GM12875 (cell line): ENCODE measurements around the gene CYP21A2.

Experiments
- H3K4me3 ChIP-seq: one replicate; pipeline ENCODE4 v1.5.1; 2011; ENCODE audit warnings: low read depth, low read length, control low read depth
- CTCF ChIP-seq: IDR thresholded peaks from 2 replicates; pipeline ENCODE4 v1.5.1; 2011; ENCODE audit warnings: low read depth, mild to moderate bottlenecking, control low read depth, inconsistent platforms, low read length, moderate library complexity, borderline replicate concordance; ENCODE audit not compliant: insufficient read depth

The CYP21A2 gene

GRCh38 chr6:32084780-32085179 is 46.6 kb downstream of the CYP21A2 start:
- no peak for TF ChIP-seq CTCF
- H3K4me3 ChIP-seq, result no peak overlapping the region

- TF ChIP-seq CTCF, result no peak
- no peak overlapping the region for H3K4me3 ChIP-seq
Observed at GRCh38 chr6:32085759-32086459, 47.7 kb downstream of the CYP21A2 start.

- no peak for TF ChIP-seq CTCF
- H3K4me3 ChIP-seq, result no peak overlapping the region
Observed at GRCh38 chr6:32086661-32087573, 48.7 kb downstream of the CYP21A2 start.

GRCh38 chr6:32087574-32088486 is 49.6 kb downstream of the CYP21A2 start:
- no peak overlapping the region for H3K4me3 ChIP-seq
- peak; percentile 67 for TF ChIP-seq CTCF

GRCh38 chr6:32088487-32089049 is 50.4 kb downstream of the CYP21A2 start:
- TF ChIP-seq CTCF, result no peak

GRCh38 chr6:32089082-32089828 is 51.0 kb downstream of the CYP21A2 start:
- H3K4me3 ChIP-seq, result no peak overlapping the region
- no peak for TF ChIP-seq CTCF

More at GRCh38 chr6:32088487-32089049, 50.4 kb downstream of the CYP21A2 start:
- H3K4me3 ChIP-seq, result no peak overlapping the region
